ENCODE results near the gene TTC7B. TPM values are rescaled to one million over a fixed set of nuclear protein-coding genes. Genes with fewer than 3 reads are reported as not detected.

TTC7B gene
- total RNA-seq, 4 donors from 2014 or later, result 19.1 to 87.6 (median 22.1) TPM

DNA sequence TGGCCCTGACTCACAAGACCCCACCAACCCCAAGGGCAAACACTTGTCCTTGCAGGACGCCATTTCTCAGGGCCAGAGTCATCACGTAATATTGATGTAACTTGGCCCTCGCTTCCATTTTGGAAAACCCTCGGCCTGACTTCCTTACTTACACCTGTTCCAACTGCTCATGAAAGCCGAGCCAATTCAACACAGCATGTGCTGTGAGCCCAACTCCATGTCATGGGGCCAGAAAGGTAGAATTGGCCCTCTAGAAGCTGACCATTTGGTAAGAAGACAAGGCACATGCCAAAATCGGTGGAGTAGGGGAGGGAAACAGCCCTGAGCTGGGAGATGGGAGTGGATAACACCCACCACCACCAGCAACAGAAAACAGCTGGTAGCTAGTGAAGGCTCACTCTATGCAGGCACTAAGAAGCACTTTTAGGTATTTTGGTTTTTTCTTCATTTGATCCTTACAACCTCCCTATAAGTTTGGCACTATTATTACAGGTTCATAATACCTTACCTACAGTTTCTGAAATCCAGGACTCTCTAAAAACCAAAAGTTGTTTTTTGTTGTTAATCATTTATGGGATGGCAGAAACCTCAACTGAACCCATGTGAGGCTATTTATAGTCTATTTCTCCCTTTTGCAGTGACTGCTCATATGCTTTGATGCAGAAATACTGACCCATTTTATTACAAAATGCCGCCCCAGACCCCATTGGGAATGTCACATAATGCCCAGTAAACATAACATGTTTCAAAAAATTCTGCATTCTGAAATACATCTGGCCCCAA lies 6.5 kb downstream of the TTC7B start:
- H3K36me3 ChIP-seq, result no peaks in the 10 kb centered on the region
- WGBS, 2 donors, result 95 to 98% methylated on average over 7 of the region's 7 CpGs
- peaks cover 0 to 2% of the 10 kb centered on the region in 2 donors for H3K4me1 ChIP-seq
- H3K4me3 ChIP-seq (replicated peaks in 1 of 3), result no peak overlapping the region
- intact Hi-C loops (cut with DNase I), result no loop called here
- DNase-seq, result no peak
- no peaks in the 10 kb centered on the region for H3K27me3 ChIP-seq
- TF ChIP-seq POLR2A (IDR thresholded peaks at IDR 0.05), result no peak
- TF ChIP-seq, protein P1, sequence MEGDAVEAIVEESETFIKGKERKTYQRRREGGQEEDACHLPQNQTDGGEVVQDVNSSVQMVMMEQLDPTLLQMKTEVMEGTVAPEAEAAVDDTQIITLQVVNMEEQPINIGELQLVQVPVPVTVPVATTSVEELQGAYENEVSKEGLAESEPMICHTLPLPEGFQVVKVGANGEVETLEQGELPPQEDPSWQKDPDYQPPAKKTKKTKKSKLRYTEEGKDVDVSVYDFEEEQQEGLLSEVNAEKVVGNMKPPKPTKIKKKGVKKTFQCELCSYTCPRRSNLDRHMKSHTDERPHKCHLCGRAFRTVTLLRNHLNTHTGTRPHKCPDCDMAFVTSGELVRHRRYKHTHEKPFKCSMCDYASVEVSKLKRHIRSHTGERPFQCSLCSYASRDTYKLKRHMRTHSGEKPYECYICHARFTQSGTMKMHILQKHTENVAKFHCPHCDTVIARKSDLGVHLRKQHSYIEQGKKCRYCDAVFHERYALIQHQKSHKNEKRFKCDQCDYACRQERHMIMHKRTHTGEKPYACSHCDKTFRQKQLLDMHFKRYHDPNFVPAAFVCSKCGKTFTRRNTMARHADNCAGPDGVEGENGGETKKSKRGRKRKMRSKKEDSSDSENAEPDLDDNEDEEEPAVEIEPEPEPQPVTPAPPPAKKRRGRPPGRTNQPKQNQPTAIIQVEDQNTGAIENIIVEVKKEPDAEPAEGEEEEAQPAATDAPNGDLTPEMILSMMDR (IDR thresholded peaks at IDR 0.05), result no peak
- no peak overlapping the region for H3K27ac ChIP-seq
- H3K9me3 ChIP-seq, result no peaks in the 10 kb centered on the region

DNA sequence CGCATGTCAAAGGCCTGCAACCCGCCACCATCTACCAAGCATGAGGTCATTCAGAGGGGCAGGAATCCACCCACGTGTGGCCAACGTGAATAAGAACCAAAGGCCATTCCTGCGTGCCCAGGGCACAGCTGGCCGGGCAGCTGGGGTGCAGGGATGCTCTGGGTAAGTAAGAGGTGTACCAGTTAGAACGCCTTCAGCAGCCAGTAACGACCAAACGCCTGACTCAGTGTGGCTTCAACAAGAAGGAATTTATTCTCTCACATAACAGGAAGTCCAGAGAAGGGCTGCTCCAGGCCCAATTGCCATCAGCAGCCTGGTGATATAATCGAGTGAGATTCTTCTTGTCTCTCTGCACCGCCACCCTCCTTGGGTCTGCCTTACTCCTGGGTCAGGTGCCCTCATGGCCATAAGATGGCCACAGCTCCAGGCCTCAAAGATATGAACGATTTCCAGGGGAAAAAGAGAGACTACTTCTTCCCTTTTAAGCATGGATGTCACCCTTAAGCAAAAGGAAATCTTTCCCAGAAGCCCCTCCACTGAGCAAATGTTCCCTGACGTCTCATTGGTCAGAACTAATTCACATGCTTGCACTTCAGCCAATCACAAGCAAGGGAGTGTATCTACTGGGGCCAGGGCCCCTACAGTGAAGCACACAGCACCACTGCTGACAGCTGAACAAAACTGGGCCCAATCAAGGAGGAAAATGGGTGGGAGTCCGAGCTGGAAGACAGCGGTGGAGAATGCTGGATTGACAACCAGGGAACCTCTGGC lies 7.3 kb downstream of the TTC7B start:
- Histone ChIP-seq H3K27me3 (no peaks in the 10 kb centered on the region), H3K36me3 (no peaks in the 10 kb centered on the region), H3K9me3 (no peaks in the 10 kb centered on the region), H3K27ac (no peak overlapping the region), H3K4me1 (peaks cover 0 to 7% of the 10 kb centered on the region in 2 donors), H3K4me3 (replicated peaks in 1 of 3) (no peak overlapping the region)
- intact Hi-C loops (cut with DNase I), result no loop called here
- TF ChIP-seq POLR2A (IDR thresholded peaks at IDR 0.05), result no peak
- TF ChIP-seq, protein P1 (IDR thresholded peaks at IDR 0.05), result no peak
- 85 to 95% methylated on average over 13 to 15 of the region's 15 CpGs for WGBS, 2 donors
- DNase-seq, result no peak

DNA sequence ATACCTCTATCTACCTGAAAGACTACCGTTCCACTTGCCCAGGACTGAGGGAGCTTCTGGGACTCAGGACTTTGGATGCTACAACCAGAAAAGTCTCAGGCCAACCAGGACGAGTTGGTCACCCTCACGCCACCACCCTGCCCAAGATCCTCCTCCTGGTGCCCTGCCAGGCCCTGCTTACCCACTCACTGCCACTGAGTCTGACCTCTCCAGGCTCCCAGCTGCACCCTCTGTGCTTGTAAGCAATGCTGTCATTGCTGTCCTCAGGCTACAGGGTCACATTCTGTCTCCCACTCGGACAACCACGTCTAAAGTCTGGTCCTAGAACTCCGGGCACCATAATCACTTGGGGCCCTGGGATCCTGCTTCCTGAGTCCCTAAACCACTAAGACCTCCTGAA lies 9.2 kb downstream of the TTC7B start:
- no peak overlapping the region for H3K27ac ChIP-seq
- DNase-seq, result no peak
- 89 to 91% methylated on average over 4 to 6 of the region's 6 CpGs for WGBS, 2 donors
- H3K9me3 ChIP-seq, result no peaks in the 10 kb centered on the region
- TF ChIP-seq, protein P1 (IDR thresholded peaks at IDR 0.05), result no peak
- TF ChIP-seq POLR2A (IDR thresholded peaks at IDR 0.05), result no peak
- peaks cover 0 to 7% of the 10 kb centered on the region in 2 donors for H3K4me1 ChIP-seq
- intact Hi-C loops (cut with DNase I), result no loop called here
- no peaks in the 10 kb centered on the region for H3K36me3 ChIP-seq
- no peaks in the 10 kb centered on the region for H3K27me3 ChIP-seq
- no peak overlapping the region for H3K4me3 ChIP-seq (replicated peaks in 1 of 3)

DNA sequence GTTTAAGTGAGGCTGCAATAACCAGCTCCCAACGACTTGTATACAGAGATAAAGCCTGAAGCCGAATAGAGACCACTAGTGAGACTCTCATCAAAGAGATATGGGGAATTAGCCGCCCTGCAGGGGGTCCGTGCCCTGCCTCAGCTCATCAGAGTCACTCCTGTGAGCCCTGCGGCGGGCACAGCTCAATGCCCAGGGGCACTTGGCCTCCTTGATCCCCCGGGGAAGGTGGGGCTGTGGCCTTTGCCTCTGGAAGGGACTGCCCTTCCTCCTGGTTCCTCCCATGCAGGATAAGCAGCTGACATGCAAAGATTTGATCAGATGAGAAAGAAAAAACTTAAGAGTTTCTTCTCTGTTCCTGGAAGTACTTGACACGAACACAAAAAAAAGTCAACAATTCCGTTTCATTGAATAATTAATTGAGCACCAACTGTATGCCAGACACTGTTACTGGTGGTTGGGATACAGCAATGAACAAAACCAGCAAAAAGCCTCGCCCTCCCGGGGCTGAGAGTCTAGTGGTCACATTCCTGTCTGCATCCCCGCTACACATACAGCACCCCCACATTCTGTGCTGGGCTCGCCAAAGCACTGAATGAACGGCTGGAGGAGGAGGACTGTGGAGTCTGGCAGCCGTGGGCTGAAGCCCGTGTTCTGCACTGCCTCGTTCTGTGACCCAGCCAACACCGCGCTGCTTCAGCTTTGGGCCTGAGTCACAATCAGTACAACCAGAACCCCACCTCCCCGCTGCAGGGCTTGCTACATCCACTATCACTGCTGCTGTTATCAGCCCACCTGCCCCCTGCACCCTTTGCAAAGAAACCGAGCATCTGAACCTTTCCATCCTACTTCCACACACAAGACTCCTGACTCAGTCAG lies 10.3 kb downstream of the TTC7B start:
- no peak for DNase-seq
- WGBS, 2 donors, result 83 to 86% methylated on average over 21 of the region's 21 CpGs

More for the DNA sequence above, 10.3 kb downstream of the TTC7B start:
- TF ChIP-seq, protein P1 (IDR thresholded peaks at IDR 0.05), result no peak
- no peak for TF ChIP-seq POLR2A (IDR thresholded peaks at IDR 0.05)
- no peak overlapping the region for H3K27ac ChIP-seq
- no peaks in the 10 kb centered on the region for H3K9me3 ChIP-seq
- H3K4me1 ChIP-seq, result peaks cover 0 to 7% of the 10 kb centered on the region in 2 donors
- no peaks in the 10 kb centered on the region for H3K36me3 ChIP-seq
- no peak overlapping the region for H3K4me3 ChIP-seq (replicated peaks in 1 of 3)
- intact Hi-C loops (cut with DNase I), result no loop called here
- no peaks in the 10 kb centered on the region for H3K27me3 ChIP-seq
